ENCODE measurements around the gene PDE6C. TPM values are rescaled to one million over a fixed set of nuclear protein-coding genes. Genes with fewer than 3 reads are reported as not detected.

Gene PDE6C
- total RNA-seq, 1 donor from 2014 or later = not detected

- no peak overlapping the region for H3K27ac Mint-ChIP-seq (ENCODE audit: unreplicated experiment)
- no peak for TF ChIP-seq EZH2 (IDR thresholded peaks at IDR 0.05; ENCODE audit: insufficient read depth, low read length)
- TF ChIP-seq, protein P1, sequence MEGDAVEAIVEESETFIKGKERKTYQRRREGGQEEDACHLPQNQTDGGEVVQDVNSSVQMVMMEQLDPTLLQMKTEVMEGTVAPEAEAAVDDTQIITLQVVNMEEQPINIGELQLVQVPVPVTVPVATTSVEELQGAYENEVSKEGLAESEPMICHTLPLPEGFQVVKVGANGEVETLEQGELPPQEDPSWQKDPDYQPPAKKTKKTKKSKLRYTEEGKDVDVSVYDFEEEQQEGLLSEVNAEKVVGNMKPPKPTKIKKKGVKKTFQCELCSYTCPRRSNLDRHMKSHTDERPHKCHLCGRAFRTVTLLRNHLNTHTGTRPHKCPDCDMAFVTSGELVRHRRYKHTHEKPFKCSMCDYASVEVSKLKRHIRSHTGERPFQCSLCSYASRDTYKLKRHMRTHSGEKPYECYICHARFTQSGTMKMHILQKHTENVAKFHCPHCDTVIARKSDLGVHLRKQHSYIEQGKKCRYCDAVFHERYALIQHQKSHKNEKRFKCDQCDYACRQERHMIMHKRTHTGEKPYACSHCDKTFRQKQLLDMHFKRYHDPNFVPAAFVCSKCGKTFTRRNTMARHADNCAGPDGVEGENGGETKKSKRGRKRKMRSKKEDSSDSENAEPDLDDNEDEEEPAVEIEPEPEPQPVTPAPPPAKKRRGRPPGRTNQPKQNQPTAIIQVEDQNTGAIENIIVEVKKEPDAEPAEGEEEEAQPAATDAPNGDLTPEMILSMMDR (IDR thresholded peaks at IDR 0.05; ENCODE audit: insufficient read depth, low read depth, low read length) = no peak
- no peak for FAIRE-seq
Observed at GRCh38 chr10:93579985-93580711, 32.2 kb upstream of the PDE6C start.

GRCh38 chr10:93580828-93581227 is 31.5 kb upstream of the PDE6C start:
- DNase-seq (ENCODE audit: low read depth) = peak; percentile 18
- Mint-ChIP-seq H3K27ac (ENCODE audit: unreplicated experiment) (no peak overlapping the region), H3K36me3 (ENCODE audit: low read depth, unreplicated experiment) (peaks cover under 1% of the 10 kb centered on the region)

More at GRCh38 chr10:93579985-93580711, 32.2 kb upstream of the PDE6C start:
- no peaks in the 10 kb centered on the region for H3K79me2 ChIP-seq (ENCODE audit: insufficient read depth, low read length)
- Mint-ChIP-seq H3K4me1 (ENCODE audit: low read depth, unreplicated experiment) (no peaks in the 10 kb centered on the region), H3K9me3 (ENCODE audit: unreplicated experiment) (peaks cover 2% of the 10 kb centered on the region), H3K36me3 (ENCODE audit: low read depth, unreplicated experiment) (no peaks in the 10 kb centered on the region), H3K27me3 (ENCODE audit: low read depth, unreplicated experiment) (peaks cover 40% of the 10 kb centered on the region), H3K4me3 (ENCODE audit: unreplicated experiment) (no peak overlapping the region)
- no peak overlapping the region for H2AFZ ChIP-seq (ENCODE audit: low read depth, low read length)
- no peaks in the 10 kb centered on the region for H4K20me1 ChIP-seq (ENCODE audit: insufficient read depth, low read length)
- H3K9me3 ChIP-seq (ENCODE audit: insufficient read depth, low read depth, low read length) = peaks cover 5% of the 10 kb centered on the region
- no peak overlapping the region for H3K4me2 ChIP-seq (ENCODE audit: low read length)
- H3K4me3 ChIP-seq (ENCODE audit: insufficient read depth, low read depth, low read length) = no peak overlapping the region
- no peak for DNase-seq (ENCODE audit: low read depth)
- H3K27ac ChIP-seq (ENCODE audit: low read depth, low read length) = no peak overlapping the region
- H3K27me3 ChIP-seq (ENCODE audit: insufficient read depth, low read length) = peaks cover 6% of the 10 kb centered on the region
- no peak overlapping the region for H3K9ac ChIP-seq (ENCODE audit: low read length)
- no peaks in the 10 kb centered on the region for H3K36me3 ChIP-seq (ENCODE audit: insufficient read depth, low read length)
- H3K4me1 ChIP-seq (ENCODE audit: insufficient read depth, low read length) = no peaks in the 10 kb centered on the region

More at GRCh38 chr10:93580828-93581227, 31.5 kb upstream of the PDE6C start:
- no peak overlapping the region for H2AFZ ChIP-seq (ENCODE audit: low read depth, low read length)
- no peak overlapping the region for H3K4me2 ChIP-seq (ENCODE audit: low read length)
- no peaks in the 10 kb centered on the region for H3K4me1 Mint-ChIP-seq (ENCODE audit: low read depth, unreplicated experiment)
- no peaks in the 10 kb centered on the region for H4K20me1 ChIP-seq (ENCODE audit: insufficient read depth, low read length)
- H3K27ac ChIP-seq (ENCODE audit: low read depth, low read length) = no peak overlapping the region
- peaks cover 6% of the 10 kb centered on the region for H3K27me3 ChIP-seq (ENCODE audit: insufficient read depth, low read length)
- no peaks in the 10 kb centered on the region for H3K79me2 ChIP-seq (ENCODE audit: insufficient read depth, low read length)
- H3K9me3 ChIP-seq (ENCODE audit: insufficient read depth, low read depth, low read length) = peaks cover 5% of the 10 kb centered on the region
- H3K9ac ChIP-seq (ENCODE audit: low read length) = no peak overlapping the region
- no peak overlapping the region for H3K4me3 Mint-ChIP-seq (ENCODE audit: unreplicated experiment)
- H3K27me3 Mint-ChIP-seq (ENCODE audit: low read depth, unreplicated experiment) = peaks cover 38% of the 10 kb centered on the region
- peaks cover 2% of the 10 kb centered on the region for H3K9me3 Mint-ChIP-seq (ENCODE audit: unreplicated experiment)
- no peak for TF ChIP-seq EZH2 (IDR thresholded peaks at IDR 0.05; ENCODE audit: insufficient read depth, low read length)
- TF ChIP-seq, protein P1 (IDR thresholded peaks at IDR 0.05; ENCODE audit: insufficient read depth, low read depth, low read length) = no peak
- no peaks in the 10 kb centered on the region for H3K4me1 ChIP-seq (ENCODE audit: insufficient read depth, low read length)
- H3K4me3 ChIP-seq (ENCODE audit: insufficient read depth, low read depth, low read length) = no peak overlapping the region
- FAIRE-seq = no peak
- no peaks in the 10 kb centered on the region for H3K36me3 ChIP-seq (ENCODE audit: insufficient read depth, low read length)
